HCT116 (cell line): ENCODE measurements around the gene FOSB. TPM values are rescaled to one million over a fixed set of nuclear protein-coding genes. Genes with fewer than 3 reads are reported as not detected.

Experiments
- ATAC-seq: fragments of 200-7000 bp; cut with Tn5 transposase; 2 replicates; pipeline ENCODE4 v1.9.1; 2020; ENCODE audit warnings: mild to moderate bottlenecking, moderate library complexity
- BruUV-seq: library from RNA; stranded (reverse); fragments of 400-500 nt; replicated peaks from 2 replicates; lab custom pipeline; 2021; lab: Mats Ljungman, UMichigan
- CTCF ChIA-PET: fragments of 300-600 bp; sonication (Branson Sonifier 250); formaldehyde crosslinking; loops from one replicate; lab custom pipeline; 2021; ENCODE audit warnings: antibody characterized with exemption; lab: Charles Lee
- POLR2A ChIA-PET: fragments of 300-600, 350-600 bp; sonication (Branson Sonifier 250); formaldehyde crosslinking; loops from one replicate; lab custom pipeline; 2021; ENCODE audit warnings: antibody characterized with exemption; lab: Charles Lee
- RAD21 ChIA-PET, 2 experiments: fragments of 300-600 bp; sonication (Branson Sonifier 250); formaldehyde crosslinking; loops; one replicate each; lab custom pipeline; 2023; ENCODE audit warnings: low total read pairs in 2 of 2; ENCODE audit not compliant: uncharacterized antibody in 2 of 2, unreplicated experiment in 2 of 2, low non-redundant PET in 1 of 2; lab: Charles Lee
- DNase-seq: peaks from one replicate; pipeline ENCODE4 v3.0.0-alpha.2; 2010; ENCODE audit warnings: low read depth, low spot score
- H2AFZ ChIP-seq: fragments of 200-600 bp; shearing (Covaris generic), sonication (generic); 2 replicates; pipeline ENCODE4 v1.6.1; 2017; ENCODE audit warnings: low read depth, mixed run types, mixed read lengths, antibody characterized with exemption, low read length; ENCODE audit not compliant: poor library complexity, severe bottlenecking
- H3K27ac ChIP-seq: 2 replicates; pipeline ENCODE4 v1.5.1; 2012; ENCODE audit warnings: low read depth, low read length
- H3K27me3 ChIP-seq: fragments of 200-600 bp; sonication (generic); 2 replicates; pipeline ENCODE4 v1.6.1; 2016; ENCODE audit warnings: mixed run types, low read length, mixed read lengths; ENCODE audit not compliant: insufficient read depth
- H3K36me3 ChIP-seq, 2 experiments: fragments of 200-500 bp in 1 of 2; fragments of 200-600 bp in 1 of 2; sonication (Bioruptor generic) in 1 of 2; sonication (generic) in 1 of 2; 2 replicates each; pipeline versions ENCODE4 v1.5.1 to v1.6.1; 2014 to 2016; ENCODE audit warnings: low read length in 2 of 2, inconsistent platforms in 1 of 2, mixed read lengths in 1 of 2, mixed run types in 1 of 2; ENCODE audit not compliant: insufficient read depth in 2 of 2, control insufficient read depth in 1 of 2
- H3K4me1 ChIP-seq, 2 experiments: fragments of 200-600 bp in 1 of 2; sonication (generic) in 1 of 2; 2 replicates each; pipeline versions ENCODE4 v1.5.1 to v1.6.1; 2012 to 2017; ENCODE audit warnings: low read length in 2 of 2, inconsistent platforms in 1 of 2, mild to moderate bottlenecking in 1 of 2, mixed read lengths in 1 of 2, mixed run types in 1 of 2, moderate library complexity in 1 of 2; ENCODE audit not compliant: insufficient read depth in 2 of 2, control insufficient read depth in 1 of 2
- H3K4me2 ChIP-seq: fragments of 200-600 bp; sonication (generic); 2 replicates; pipeline ENCODE4 v1.6.1; 2017; ENCODE audit warnings: mixed run types, low read length, mixed read lengths
- H3K4me3 ChIP-seq, 2 experiments: fragments of 200-600 bp in 1 of 2; sonication (generic) in 1 of 2; replicated peaks in 1 of 2; 2 replicates each; pipeline ENCODE4 v1.5.1; 2011 to 2016; ENCODE audit warnings: low read length in 2 of 2, control low read depth in 1 of 2, low read depth in 1 of 2, mild to moderate bottlenecking in 1 of 2, mixed read lengths in 1 of 2, mixed run types in 1 of 2
- H3K79me2 ChIP-seq: fragments of 200-600 bp; sonication (generic); 2 replicates; pipeline ENCODE4 v1.6.1; 2017; ENCODE audit warnings: mild to moderate bottlenecking, mixed run types, low read length, moderate library complexity, mixed read lengths; ENCODE audit not compliant: insufficient read depth
- H3K9ac ChIP-seq: fragments of 200-600 bp; sonication (generic); 2 replicates; pipeline ENCODE4 v1.6.1; 2016; ENCODE audit warnings: low read length, mixed read lengths
- H3K9me2 ChIP-seq: fragments of 200-600 bp; sonication (generic), shearing (Covaris generic); 2 replicates; pipeline ENCODE4 v1.6.1; 2017; ENCODE audit warnings: mixed run types, mild to moderate bottlenecking, moderate library complexity; ENCODE audit not compliant: insufficient read depth
- H3K9me3 ChIP-seq, 2 experiments: fragments of 200-500 bp in 1 of 2; fragments of 200-600 bp in 1 of 2; sonication (Bioruptor generic) in 1 of 2; sonication (generic) in 1 of 2; 2 replicates each; pipeline ENCODE4 v1.6.1; 2014 to 2017; ENCODE audit warnings: low read length in 2 of 2, mixed read lengths in 2 of 2, inconsistent platforms in 1 of 2, low read depth in 1 of 2, mild to moderate bottlenecking in 1 of 2, mixed run types in 1 of 2, moderate library complexity in 1 of 2; ENCODE audit not compliant: control insufficient read depth in 1 of 2, insufficient read depth in 1 of 2
- H4K20me1 ChIP-seq: fragments of 200-600 bp; sonication (generic), shearing (Covaris generic); 2 replicates; pipeline ENCODE4 v1.6.1; 2017; ENCODE audit warnings: mixed run types, mild to moderate bottlenecking, moderate library complexity; ENCODE audit not compliant: insufficient read depth
- ATF3 ChIP-seq: IDR thresholded peaks from 2 replicates; pipeline ENCODE4 v1.6.1; 2012
- CBX3 ChIP-seq: IDR thresholded peaks from 2 replicates; pipeline ENCODE4 v1.6.1; 2012; ENCODE audit warnings: low read depth
- CEBPB ChIP-seq: IDR thresholded peaks from 2 replicates; pipeline ENCODE4 v1.6.1; 2012; ENCODE audit warnings: low read depth
- CTCF ChIP-seq, 3 experiments: fragments of 200-600 bp in 1 of 3; sonication (generic) in 1 of 3; IDR thresholded peaks in 2 of 3; conservative IDR thresholded peaks in 1 of 3; 2 replicates each; pipeline ENCODE4 v1.5.1; 2012 to 2017; ENCODE audit warnings: low read depth in 2 of 3, low read length in 2 of 3, antibody characterized with exemption in 1 of 3, borderline replicate concordance in 1 of 3, control low read depth in 1 of 3, mild to moderate bottlenecking in 1 of 3, mixed read lengths in 1 of 3, mixed run types in 1 of 3, moderate library complexity in 1 of 3; ENCODE audit not compliant: insufficient read depth in 1 of 3
- EGR1 ChIP-seq: IDR thresholded peaks from 2 replicates; pipeline ENCODE4 v1.6.1; 2012; ENCODE audit warnings: low read depth
- ELF1 ChIP-seq: IDR thresholded peaks from 2 replicates; pipeline ENCODE4 v1.6.1; 2012; ENCODE audit warnings: low read depth, borderline replicate concordance
- EZH2 ChIP-seq: fragments of 200-600 bp; sonication (generic); IDR thresholded peaks from 2 replicates; pipeline ENCODE4 v1.6.1; 2017; ENCODE audit warnings: antibody characterized with exemption, mixed run types
- REST ChIP-seq: IDR thresholded peaks from 2 replicates; pipeline ENCODE4 v1.6.1; 2012; ENCODE audit warnings: low read depth
- SP1 ChIP-seq: IDR thresholded peaks from 2 replicates; pipeline ENCODE4 v1.6.1; 2012; ENCODE audit warnings: low read depth
- TCF7L2 ChIP-seq: IDR thresholded peaks from 2 replicates; pipeline ENCODE4 v1.7.0; 2011; ENCODE audit warnings: borderline replicate concordance, inconsistent platforms; ENCODE audit not compliant: insufficient read depth, insufficient read length; ENCODE audit errors: extremely low read depth
- YY1 ChIP-seq: IDR thresholded peaks from 2 replicates; pipeline ENCODE4 v1.6.1; 2011; ENCODE audit warnings: low read length, low read depth, moderate library complexity, mild to moderate bottlenecking; ENCODE audit not compliant: insufficient replicate concordance; ENCODE audit errors: extremely low read depth
- ZBTB33 ChIP-seq: IDR thresholded peaks from 2 replicates; pipeline ENCODE4 v1.6.1; 2011; ENCODE audit warnings: mild to moderate bottlenecking, low read length, moderate library complexity; ENCODE audit not compliant: insufficient replicate concordance; ENCODE audit errors: extremely low read depth
- ZFX ChIP-seq: fragments of 450-650 bp; IDR thresholded peaks from 2 replicates; pipeline ENCODE4 v1.6.1; 2017
- intact Hi-C: fragments of 100-400 bp; cut with micrococcal nuclease; formaldehyde crosslinking; loops from 2 replicates; pipeline ENCODE4 v1.10.0; 2022
- total RNA-seq: library from RNA; stranded (reverse); gene quantifications from one replicate; pipeline ENCODE4 v1.2.1, GENCODE V29; 2021; ENCODE audit not compliant: unreplicated experiment

The FOSB gene
- total RNA-seq, 1 experiment from 2014 or later, result 12.6 TPM

- Histone ChIP-seq H3K79me2 (peaks cover 23% of the 10 kb centered on the region; the same call in 1 of the 2 replicates), H3K4me2 (no peak overlapping the region), H3K36me3 (no peaks in the 10 kb centered on the region; a peak in 1 of 4 replicates), H4K20me1 (no peaks in the 10 kb centered on the region; the same call in 1 of the 2 replicates), H3K4me1 (peaks cover 6 to 22% of the 10 kb centered on the region in 2 experiments), H3K27ac (no peak overlapping the region), H3K9ac (no peak overlapping the region), H3K9me2 (no peaks in the 10 kb centered on the region), H3K9me3 (no peaks in the 10 kb centered on the region), H3K4me3 (no peak overlapping the region), H3K27me3 (no peaks in the 10 kb centered on the region), H2AFZ (no peak overlapping the region)
- ChIA-PET CTCF (interaction anchor here (0.6 kb wide), 1 partner anchor 32 kb away, joined by 4 read pairs; no protein-coding TSS in a partner anchor), POLR2A (no interaction called here), RAD21 (no interaction called here)
- DNase-seq, result no peak
- no TSS peak for BruUV-seq
- intact Hi-C loops, result no loop called here
- ATAC-seq, result no peak
- no peak for TF ChIP-seq CEBPB
- TF ChIP-seq REST, result no peak
- TF ChIP-seq ATF3, result no peak
- TF ChIP-seq ELF1, result no peak
- no peak for TF ChIP-seq TCF7L2
- no peak for TF ChIP-seq YY1
- no peak for TF ChIP-seq CTCF (IDR thresholded peaks at IDR 0.05 in 2 of 3, conservative IDR thresholded peaks at IDR 0.05 in 1 of 3; ENCODE audit: borderline replicate concordance in 1 of 3, insufficient read depth in 1 of 3, low read depth in 2 of 3, low read length in 2 of 3)
- no peak for TF ChIP-seq EZH2
- TF ChIP-seq CBX3, result no peak
- no peak for TF ChIP-seq ZBTB33
- no peak for TF ChIP-seq ZFX
- TF ChIP-seq SP1, result no peak
- no peak for TF ChIP-seq EGR1
These were observed 5.0 kb downstream of the FOSB start for GRCh38 chr19:45472563-45473366.
